Osteoblast (primary cell): Measurements from ENCODE around the gene LILRA5. TPM values are rescaled to one million over a fixed set of nuclear protein-coding genes. Genes with fewer than 3 reads are reported as not detected.

Source experiments
- DNase-seq: peaks from one replicate; pipeline ENCODE4 v3.0.0; 2011; ENCODE audit warnings: low spot score, mixed read lengths; ENCODE audit not compliant: insufficient read length; ENCODE audit errors: missing footprints
- H2AFZ ChIP-seq: 2 replicates; pipeline ENCODE4 v1.6.0; 2011; ENCODE audit warnings: mild to moderate bottlenecking, low read length
- H3K27ac ChIP-seq: 2 replicates; pipeline ENCODE4 v1.5.1; 2011; ENCODE audit warnings: mild to moderate bottlenecking, low read depth, low read length, moderate library complexity
- H3K27me3 ChIP-seq: 2 replicates; pipeline ENCODE4 v1.6.0; 2012; ENCODE audit warnings: mild to moderate bottlenecking, control low read depth, inconsistent platforms, low read length, moderate library complexity; ENCODE audit not compliant: insufficient read depth
- H3K36me3 ChIP-seq: 2 replicates; pipeline ENCODE4 v1.5.1; 2011; ENCODE audit warnings: mild to moderate bottlenecking, low read length, control low read depth, moderate library complexity; ENCODE audit not compliant: insufficient read depth
- H3K4me1 ChIP-seq: 2 replicates; pipeline ENCODE4 v1.5.1; 2011; ENCODE audit warnings: mild to moderate bottlenecking, low read length, control low read depth, moderate library complexity; ENCODE audit not compliant: insufficient read depth
- H3K4me2 ChIP-seq: 2 replicates; pipeline ENCODE4 v1.6.0; 2011; ENCODE audit warnings: mild to moderate bottlenecking, low read length; ENCODE audit not compliant: insufficient read depth
- H3K4me3 ChIP-seq: fragments of 200-600 bp; sonication (generic); 3 replicates; pipeline ENCODE4 v1.5.1; 2012; ENCODE audit warnings: mild to moderate bottlenecking, low read length, inconsistent platforms; ENCODE audit not compliant: insufficient read depth
- H3K79me2 ChIP-seq: 2 replicates; pipeline ENCODE4 v1.6.0; 2012; ENCODE audit warnings: mild to moderate bottlenecking, low read length, control low read depth, inconsistent platforms; ENCODE audit not compliant: insufficient read depth
- H3K9me3 ChIP-seq: 2 replicates; pipeline ENCODE4 v1.5.1; 2011; ENCODE audit warnings: low read depth, low read length, control low read depth
- H4K20me1 ChIP-seq: 2 replicates; pipeline ENCODE4 v1.6.0; 2012; ENCODE audit warnings: mild to moderate bottlenecking, low read length, control low read depth; ENCODE audit not compliant: insufficient read depth
- total RNA-seq: library from RNA; depleted of rRNA; stranded (reverse); fragments of >200 nt; gene quantifications from 2 replicates; pipeline ENCODE4 v1.2.3, GENCODE V29; 2012
- TF ChIP-seq, protein P1 (sequence below): IDR thresholded peaks from 2 replicates; pipeline ENCODE4 v1.5.1; 2011; ENCODE audit warnings: mild to moderate bottlenecking, low read depth, low read length, moderate library complexity; ENCODE audit errors: extremely low read depth

The LILRA5 gene
- total RNA-seq, 1 donor: 0.36 TPM

DNA sequence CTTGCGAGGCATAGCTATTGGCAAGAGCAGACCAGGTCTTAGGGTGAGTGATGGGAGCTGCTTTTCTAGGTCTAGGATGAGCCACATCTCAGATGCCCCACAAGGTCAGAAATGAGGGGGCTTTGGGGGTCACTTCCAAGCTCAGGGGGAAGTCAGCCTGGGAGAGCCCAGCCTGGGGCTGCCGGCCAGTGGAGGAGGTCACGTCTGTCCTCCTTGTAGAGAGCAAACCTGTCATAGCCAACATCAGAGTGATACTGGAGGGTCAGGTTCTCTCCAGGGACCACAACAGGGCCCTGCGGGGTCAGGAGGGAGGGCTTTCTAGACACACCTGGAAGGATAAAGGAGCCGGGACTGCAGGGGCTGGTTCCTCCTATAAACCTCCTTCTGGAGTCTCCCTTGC is 2.4 kb downstream of the LILRA5 start:
- H3K4me1 ChIP-seq: no peaks in the 10 kb centered on the region
- no peak overlapping the region for H3K27ac ChIP-seq
- H3K9me3 ChIP-seq: no peaks in the 10 kb centered on the region
- H3K4me2 ChIP-seq: no peak overlapping the region
- H4K20me1 ChIP-seq: no peaks in the 10 kb centered on the region
- H3K27me3 ChIP-seq: no peaks in the 10 kb centered on the region
- TF ChIP-seq, protein P1, sequence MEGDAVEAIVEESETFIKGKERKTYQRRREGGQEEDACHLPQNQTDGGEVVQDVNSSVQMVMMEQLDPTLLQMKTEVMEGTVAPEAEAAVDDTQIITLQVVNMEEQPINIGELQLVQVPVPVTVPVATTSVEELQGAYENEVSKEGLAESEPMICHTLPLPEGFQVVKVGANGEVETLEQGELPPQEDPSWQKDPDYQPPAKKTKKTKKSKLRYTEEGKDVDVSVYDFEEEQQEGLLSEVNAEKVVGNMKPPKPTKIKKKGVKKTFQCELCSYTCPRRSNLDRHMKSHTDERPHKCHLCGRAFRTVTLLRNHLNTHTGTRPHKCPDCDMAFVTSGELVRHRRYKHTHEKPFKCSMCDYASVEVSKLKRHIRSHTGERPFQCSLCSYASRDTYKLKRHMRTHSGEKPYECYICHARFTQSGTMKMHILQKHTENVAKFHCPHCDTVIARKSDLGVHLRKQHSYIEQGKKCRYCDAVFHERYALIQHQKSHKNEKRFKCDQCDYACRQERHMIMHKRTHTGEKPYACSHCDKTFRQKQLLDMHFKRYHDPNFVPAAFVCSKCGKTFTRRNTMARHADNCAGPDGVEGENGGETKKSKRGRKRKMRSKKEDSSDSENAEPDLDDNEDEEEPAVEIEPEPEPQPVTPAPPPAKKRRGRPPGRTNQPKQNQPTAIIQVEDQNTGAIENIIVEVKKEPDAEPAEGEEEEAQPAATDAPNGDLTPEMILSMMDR: no peak
- no peaks in the 10 kb centered on the region for H3K79me2 ChIP-seq
- no peak overlapping the region for H3K4me3 ChIP-seq
- DNase-seq: no peak
- no peaks in the 10 kb centered on the region for H3K36me3 ChIP-seq
- no peak overlapping the region for H2AFZ ChIP-seq

DNA sequence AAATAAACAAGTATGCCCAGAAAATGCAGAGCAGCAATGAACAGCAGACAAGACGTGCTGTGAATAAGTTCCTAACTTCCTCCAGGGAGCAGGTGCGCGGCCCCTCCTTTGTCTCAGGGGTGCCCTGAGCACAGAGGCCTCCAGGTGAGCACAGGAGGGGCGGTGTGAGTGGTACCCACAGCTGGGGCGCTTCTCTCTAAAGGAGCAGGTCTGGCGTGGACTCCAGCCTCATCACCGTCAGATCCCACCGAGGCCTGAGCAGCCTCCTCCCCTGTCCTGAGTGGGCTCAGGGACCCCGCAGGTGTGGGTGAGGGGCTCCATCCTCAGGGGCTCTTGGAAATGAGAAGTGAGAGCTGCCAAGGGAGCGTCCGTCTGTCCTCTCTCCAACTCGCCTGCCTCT is 3.2 kb downstream of the LILRA5 start:
- no peaks in the 10 kb centered on the region for H3K79me2 ChIP-seq
- H3K36me3 ChIP-seq: no peaks in the 10 kb centered on the region
- H3K4me1 ChIP-seq: no peaks in the 10 kb centered on the region
- no peak overlapping the region for H3K27ac ChIP-seq
- H4K20me1 ChIP-seq: no peaks in the 10 kb centered on the region
- no peaks in the 10 kb centered on the region for H3K27me3 ChIP-seq
- TF ChIP-seq, protein P1: no peak
- H2AFZ ChIP-seq: no peak overlapping the region
- no peak overlapping the region for H3K4me2 ChIP-seq
- H3K9me3 ChIP-seq: no peaks in the 10 kb centered on the region
- no peak for DNase-seq
- no peak overlapping the region for H3K4me3 ChIP-seq

DNA sequence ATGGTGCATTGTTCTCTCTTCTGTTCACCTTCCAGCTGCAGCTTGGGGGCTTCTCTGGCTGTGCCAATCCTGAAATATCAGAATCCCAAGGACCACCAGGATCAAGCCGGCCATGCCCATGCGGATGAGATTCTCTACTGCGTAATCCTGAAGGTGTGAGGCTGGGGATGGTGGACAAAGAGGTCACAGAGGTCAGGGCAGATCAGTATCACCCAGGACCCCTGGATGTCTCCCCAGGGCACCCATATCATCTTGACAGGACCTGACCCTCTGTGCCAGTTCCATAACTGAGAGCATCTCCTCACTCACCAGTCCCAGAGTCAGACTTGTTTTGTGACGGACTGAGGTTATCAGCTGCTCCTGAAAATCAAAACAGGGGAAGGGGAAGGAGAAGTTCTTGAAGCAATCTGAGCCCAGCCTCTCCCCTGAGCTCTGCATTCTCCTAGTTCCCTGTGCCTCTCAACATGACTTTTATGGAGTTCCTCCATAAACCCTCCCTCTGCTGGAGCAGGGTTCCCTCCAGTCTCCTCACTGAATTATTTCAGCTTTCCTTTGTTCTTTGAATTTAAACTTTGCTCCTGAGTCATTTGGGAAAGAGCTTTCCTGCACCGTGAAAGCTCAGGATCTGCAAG is 5.5 kb downstream of the LILRA5 start:
- no peak overlapping the region for H3K4me3 ChIP-seq
- TF ChIP-seq, protein P1: no peak
- no peaks in the 10 kb centered on the region for H3K9me3 ChIP-seq
- no peaks in the 10 kb centered on the region for H3K79me2 ChIP-seq
- no peaks in the 10 kb centered on the region for H3K27me3 ChIP-seq
- no peak for DNase-seq
- H4K20me1 ChIP-seq: no peaks in the 10 kb centered on the region
- no peak overlapping the region for H3K27ac ChIP-seq
- no peaks in the 10 kb centered on the region for H3K36me3 ChIP-seq
- H3K4me2 ChIP-seq: no peak overlapping the region
- H2AFZ ChIP-seq: no peak overlapping the region
- H3K4me1 ChIP-seq: no peaks in the 10 kb centered on the region

GRCh38 chr19:54305141-54305540 is 7.8 kb downstream of the LILRA5 start:
- H3K4me2 ChIP-seq: no peak overlapping the region
- H2AFZ ChIP-seq: no peak overlapping the region
- DNase-seq: no peak
- H3K9me3 ChIP-seq: no peaks in the 10 kb centered on the region
- TF ChIP-seq, protein P1: no peak
- no peaks in the 10 kb centered on the region for H3K27me3 ChIP-seq
- H3K36me3 ChIP-seq: no peaks in the 10 kb centered on the region
- H3K79me2 ChIP-seq: no peaks in the 10 kb centered on the region
- no peaks in the 10 kb centered on the region for H4K20me1 ChIP-seq
- no peak overlapping the region for H3K4me3 ChIP-seq
- H3K27ac ChIP-seq: no peak overlapping the region
- H3K4me1 ChIP-seq: no peaks in the 10 kb centered on the region
